Activated naive CD4-positive, alpha-beta T cell treated with anti-CD3 and anti-CD28 coated beads, Interleukin-2, amount 50 U/mL, for 16 hours (primary cell): Measurements from ENCODE around the gene TP63.
"Not testable (repeated sequence)": the region's sequence is repeated elsewhere in the genome, so short reads cannot be mapped to it uniquely, and the experiment has no call there.

Experiments used
- DNase-seq: peaks from one replicate; pipeline ENCODE4 v3.0.0-alpha.2; 2020

TP63 gene

DNA sequence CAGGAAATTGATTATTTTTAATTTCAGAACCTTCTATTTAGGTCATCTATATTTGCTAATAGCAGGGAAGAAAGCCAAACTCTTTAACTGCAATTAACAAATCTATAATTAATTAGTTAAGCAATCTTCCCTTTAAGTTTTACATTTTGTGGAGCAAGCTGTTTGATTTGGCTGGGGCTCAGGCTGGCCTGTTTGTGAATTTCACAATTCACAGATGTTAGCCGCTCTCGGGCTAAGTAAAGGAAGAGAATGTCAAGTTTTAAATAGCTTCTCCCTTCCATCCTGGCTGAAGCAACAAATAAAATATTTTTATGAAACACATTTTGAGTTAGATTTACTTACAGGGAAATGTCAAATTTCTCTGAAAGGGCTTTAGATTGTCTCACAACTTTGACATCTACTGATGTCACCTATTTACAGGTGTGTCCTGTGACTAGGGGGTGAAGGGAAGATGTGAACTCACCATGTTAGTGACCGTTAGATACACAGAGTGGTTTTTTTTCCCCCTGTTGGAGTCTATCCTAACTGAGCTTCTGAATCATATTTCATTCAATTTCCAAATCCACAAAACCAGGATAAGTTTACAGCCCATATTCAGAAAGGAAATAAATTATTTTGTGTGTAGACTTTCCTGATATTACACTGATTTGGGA lies 1.3 kb upstream of the TP63 start:
- no peak for DNase-seq

GRCh38 chr3:189630767-189631372 lies 319 bp upstream of the TP63 start:
- DNase-seq = no peak

GRCh38 chr3:189631409-189631808 lies 220 bp downstream of the TP63 start:
- DNase-seq = no peak

- DNase-seq = no peak
Measured at GRCh38 chr3:189632242-189632641, 1.1 kb downstream of the TP63 start.

GRCh38 chr3:189635339-189635738 lies 4.2 kb downstream of the TP63 start:
- DNase-seq = no peak

- no peak for DNase-seq
Measured at GRCh38 chr3:189636048-189636447, 4.9 kb downstream of the TP63 start.

- no peak for DNase-seq
Measured at GRCh38 chr3:189637750-189638149, 6.6 kb downstream of the TP63 start.

DNA sequence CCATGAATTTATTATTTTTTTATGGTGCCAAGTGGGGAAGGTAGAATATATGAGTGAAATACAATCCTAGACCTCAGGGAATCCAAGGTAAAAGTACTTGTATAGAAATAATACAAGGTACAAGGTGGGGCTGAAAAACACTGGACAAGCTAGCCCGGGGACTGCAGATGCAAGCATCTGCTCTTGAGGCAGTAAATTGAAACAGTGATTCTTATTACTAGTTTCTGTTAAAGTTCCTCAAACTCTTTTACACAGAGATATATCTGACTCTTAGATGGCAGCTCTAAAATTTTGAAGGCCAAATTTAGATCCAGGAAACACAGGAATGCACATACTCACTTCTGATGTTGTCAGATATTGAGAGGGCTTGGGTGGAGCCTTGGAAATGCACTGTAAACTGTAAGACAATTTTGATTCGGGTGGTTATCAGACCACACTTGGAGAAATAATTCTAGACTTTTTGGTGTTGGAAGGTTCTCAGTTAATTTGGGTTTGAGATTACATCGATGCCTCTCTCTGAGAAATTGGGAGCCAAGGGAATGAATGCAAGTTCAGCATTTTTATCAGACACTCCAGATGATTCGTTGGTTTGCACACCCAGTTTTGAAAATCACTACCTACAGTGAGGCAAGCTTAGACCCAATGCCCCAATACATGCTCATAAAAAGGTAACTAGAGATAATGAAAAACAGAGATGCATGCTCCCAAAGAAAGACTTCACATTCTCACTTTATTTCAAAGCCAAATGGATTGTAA lies 7.3 kb downstream of the TP63 start:
- DNase-seq = no peak

DNA sequence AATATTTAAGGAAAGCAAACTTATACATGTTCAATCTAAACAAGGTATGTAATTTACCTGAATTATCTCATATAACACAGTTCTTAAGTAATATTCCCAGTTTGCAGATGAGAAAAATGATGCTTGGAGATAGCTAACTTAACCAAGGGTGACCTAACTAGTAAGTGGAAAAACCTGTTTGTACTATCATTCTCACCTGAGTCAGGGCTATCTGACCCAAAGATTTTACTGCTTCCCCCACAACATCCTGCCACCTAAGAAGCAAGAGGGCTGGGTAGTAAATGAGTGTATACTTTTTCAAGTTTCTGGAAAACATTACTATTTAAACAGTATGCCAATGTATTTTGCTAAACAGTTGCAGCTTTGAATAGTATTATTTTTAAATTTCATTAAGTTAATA lies 10.6 kb downstream of the TP63 start:
- DNase-seq = no peak

DNA sequence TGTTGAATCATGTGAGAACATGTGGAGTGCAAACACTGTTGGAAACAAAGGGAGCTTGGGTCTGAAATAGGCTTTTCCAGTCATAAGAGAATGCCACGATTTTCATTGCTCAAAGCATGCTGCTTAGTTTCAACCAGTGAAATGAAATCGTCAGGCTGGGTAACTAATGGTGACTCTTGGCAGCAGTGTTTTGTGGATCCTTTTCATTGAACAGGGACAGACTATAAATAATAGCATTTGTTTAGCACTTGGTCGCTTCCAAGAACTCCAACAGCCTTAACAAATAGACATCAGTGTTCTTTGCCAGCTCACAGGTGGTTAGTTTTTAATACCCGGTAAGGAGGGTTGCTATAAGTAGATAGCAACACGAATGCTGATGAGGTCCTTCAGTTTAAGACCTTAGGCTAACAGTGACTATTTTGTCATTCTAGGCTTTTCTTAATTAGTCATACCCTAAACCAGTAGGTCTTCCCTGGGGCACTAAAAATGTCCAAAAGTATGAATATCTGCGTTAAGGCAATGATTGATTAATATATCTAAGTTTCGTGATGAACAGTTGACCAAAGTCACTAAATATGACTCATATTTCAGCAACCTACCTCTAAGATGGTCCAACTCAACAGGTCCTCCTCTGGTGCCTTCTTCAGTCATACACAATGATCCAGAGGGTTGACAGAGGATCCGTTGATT lies 15.8 kb downstream of the TP63 start:
- DNase-seq = no peak

GRCh38 chr3:189652042-189652441 lies 20.9 kb downstream of the TP63 start:
- DNase-seq = no peak

DNA sequence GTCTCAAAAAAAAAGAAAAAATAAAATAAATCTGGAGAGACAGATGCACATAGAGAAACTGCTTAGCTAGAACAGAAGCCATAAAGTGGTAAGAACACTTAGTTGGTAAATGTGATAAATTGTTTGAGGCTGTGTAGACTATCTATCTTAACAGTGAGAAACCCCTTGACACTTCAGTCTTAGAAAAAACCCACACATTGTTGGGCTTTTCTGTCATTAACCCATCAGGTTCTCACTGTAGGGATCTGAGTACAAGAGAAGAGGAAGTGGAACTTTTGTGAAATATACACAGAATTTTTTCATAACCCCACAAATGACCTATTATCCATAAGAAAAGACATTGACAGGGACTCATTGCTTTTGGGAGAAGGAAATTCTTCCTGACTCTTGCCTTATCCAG lies 24.4 kb downstream of the TP63 start:
- no peak for DNase-seq

DNA sequence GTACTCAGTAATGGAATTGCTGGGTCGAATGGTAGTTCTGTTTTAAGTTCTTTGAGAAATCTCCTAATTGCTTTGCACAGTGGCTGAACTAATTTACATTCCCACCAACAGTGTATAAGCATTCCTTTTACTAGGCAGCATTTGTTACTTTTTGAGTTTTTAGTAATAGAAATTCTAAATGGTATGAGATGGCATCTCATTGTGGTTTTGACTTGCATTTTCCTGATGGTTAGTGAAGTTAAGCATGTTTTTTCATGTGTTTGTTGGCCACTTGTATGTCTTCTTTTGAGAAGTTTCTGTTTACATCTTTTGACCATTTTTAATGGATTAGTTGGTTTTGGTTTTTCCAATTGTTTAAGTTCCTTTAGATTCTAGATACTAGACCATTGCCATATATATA lies 28.4 kb downstream of the TP63 start:
- no peak for DNase-seq

DNA sequence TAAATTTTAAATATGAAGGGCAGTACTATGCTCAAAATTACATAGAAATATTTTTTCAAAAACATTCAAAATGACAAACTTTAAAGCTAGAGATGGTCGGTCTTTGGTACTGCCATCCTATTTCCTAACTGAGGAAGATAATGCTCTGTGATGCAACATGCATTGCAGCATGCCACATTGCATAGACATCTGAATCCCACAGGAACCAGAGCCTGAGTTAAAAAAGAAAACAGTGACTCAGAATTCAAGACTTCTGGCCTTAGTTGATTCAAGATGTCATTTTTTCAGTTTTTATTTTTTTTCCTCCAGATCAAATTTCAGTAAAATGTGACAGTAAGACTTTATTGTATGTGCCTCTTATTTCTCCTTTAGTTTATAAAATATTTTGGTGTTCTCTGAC lies 33.1 kb downstream of the TP63 start:
- no peak for DNase-seq

GRCh38 chr3:189672346-189672745 lies 41.2 kb downstream of the TP63 start:
- not testable (repeated sequence) for DNase-seq

- no peak for DNase-seq
Measured at GRCh38 chr3:189673535-189673934, 42.3 kb downstream of the TP63 start.

DNA sequence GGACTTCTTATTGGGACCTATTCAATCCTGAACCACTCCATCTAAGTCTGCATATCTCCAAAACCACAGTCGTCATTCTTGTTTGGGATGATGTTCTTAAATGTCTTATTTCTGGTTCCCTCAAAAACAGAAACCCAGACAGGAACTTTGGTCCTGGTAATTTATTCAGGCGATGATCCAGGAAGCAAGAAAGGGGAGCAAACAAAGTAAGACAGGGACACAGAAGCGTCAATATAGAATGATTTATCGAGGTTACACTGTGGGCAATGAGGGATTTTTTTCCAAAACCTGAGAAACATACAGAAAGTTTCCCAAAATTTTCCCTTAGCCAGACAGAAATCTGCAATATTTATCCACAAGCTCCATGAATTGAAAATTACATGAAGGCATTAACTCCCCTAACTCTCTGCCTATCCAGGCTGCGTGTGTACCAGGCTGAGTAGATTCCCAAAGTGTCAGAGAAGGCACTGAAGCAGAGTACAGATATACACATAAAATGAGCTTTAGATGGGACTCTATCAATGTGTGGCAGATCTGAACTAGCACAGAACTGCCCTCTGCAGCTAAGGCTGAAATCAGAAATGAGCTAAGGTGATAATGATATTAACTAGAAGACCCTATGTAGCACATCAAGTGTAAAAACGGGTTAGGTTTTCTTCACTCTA lies 43.2 kb downstream of the TP63 start:
- no peak for DNase-seq

GRCh38 chr3:189677667-189678066 lies 46.5 kb downstream of the TP63 start:
- no peak for DNase-seq

- no peak for DNase-seq
Measured at GRCh38 chr3:189680723-189681122, 49.5 kb downstream of the TP63 start.

DNA sequence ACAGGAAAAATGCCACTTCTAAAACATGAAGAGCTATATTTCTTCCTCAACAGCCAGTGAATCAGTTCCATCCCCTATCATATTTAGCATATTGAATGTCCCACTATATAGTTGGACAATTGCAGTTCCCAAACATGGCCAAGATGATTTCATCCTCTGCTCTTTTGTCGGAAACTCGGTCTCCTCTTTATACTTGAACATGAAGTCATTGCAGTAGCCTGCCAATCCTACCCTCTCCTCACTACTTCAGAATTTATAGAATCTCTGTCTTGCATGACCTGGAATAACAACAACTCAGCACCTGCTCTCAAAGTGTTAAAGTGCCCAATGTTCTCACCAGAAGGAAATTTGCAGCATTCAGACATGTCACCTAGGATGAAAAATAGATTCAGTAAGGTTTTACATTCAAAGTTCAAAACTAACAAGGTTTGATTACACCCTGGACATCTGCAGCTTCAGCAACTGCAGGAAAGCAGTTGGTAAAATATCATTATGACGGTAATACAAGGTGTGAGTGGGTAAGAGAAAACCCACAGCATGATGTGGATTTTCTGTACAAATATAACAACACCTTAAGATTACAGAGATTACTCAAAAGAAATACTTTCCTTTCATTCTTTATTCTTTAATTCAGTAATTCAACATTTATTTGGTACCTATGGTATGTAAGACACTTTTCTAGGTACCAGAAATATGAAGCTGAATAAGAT lies 52.5 kb downstream of the TP63 start:
- DNase-seq = no peak

- no peak for DNase-seq
Measured at GRCh38 chr3:189684317-189684716, 53.1 kb downstream of the TP63 start.

DNA sequence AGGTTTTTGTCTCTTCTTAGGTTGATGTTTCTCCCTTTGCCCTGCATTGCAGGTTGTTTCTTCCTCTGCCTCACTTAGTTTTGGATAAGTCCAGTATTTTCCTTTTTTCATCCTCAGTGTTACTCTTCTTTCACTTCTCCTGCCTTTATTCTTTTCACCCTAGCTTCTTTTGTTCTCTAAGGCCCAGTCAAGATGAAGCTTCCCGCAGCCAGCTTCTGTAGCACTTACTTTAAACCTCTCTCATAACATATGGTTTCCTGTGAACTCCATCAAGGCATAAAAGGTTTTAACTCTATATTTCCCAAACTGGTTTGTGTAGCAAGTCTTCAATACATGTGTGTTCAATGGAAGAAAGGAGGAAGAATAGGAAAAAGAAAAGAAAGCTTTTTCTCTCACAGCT lies 54.1 kb downstream of the TP63 start:
- no peak for DNase-seq

GRCh38 chr3:189685860-189686259 lies 54.7 kb downstream of the TP63 start:
- DNase-seq = no peak
